Measurements from ENCODE around the gene COL2A1. TPM values are rescaled to one million over a fixed set of nuclear protein-coding genes. Genes with fewer than 3 reads are reported as not detected.

COL2A1 gene
- total RNA-seq, 4 donors from 2014 or later = 0.12 to 0.56 TPM; not detected in 2

DNA sequence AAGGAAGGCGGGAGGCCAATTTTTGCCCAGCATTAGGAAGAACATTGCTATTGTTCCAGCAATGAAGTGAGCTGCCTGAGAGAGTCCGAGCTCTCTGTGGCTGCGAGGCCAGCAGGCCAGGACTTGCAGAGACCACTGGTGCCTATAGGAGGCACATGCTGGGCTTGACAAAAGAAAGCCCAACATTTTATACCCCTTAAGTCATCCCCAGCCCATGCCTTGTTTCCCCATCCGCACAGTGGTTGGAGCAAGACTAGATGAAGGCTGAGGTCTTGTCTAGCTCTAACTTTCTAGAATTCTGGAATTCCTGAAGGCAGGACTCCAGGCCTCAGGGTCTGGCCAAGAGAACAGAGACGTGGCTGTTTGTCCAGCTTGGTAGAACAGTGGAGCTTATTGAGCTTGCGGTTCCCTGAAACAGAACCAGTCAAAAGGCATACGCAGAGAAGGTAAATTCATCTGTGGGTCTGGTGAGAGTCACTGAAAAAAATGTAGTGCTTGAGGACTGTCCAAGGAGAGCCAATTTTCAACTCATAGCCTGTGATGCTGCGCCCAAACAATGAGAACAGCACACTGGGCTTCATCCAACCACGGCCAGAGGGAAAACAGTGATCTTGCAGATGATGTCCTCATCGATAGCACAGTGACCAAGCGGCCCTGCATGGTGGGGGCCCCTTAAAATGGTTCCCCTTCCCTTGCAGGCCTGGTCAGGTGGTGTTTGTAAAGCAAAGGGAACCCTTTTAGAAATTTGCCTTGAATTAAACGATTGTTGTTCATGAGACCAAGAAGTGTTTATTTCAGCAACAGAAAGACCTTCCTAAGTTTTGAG is 27.1 kb upstream of the COL2A1 start:
- TF ChIP-seq, protein P1, sequence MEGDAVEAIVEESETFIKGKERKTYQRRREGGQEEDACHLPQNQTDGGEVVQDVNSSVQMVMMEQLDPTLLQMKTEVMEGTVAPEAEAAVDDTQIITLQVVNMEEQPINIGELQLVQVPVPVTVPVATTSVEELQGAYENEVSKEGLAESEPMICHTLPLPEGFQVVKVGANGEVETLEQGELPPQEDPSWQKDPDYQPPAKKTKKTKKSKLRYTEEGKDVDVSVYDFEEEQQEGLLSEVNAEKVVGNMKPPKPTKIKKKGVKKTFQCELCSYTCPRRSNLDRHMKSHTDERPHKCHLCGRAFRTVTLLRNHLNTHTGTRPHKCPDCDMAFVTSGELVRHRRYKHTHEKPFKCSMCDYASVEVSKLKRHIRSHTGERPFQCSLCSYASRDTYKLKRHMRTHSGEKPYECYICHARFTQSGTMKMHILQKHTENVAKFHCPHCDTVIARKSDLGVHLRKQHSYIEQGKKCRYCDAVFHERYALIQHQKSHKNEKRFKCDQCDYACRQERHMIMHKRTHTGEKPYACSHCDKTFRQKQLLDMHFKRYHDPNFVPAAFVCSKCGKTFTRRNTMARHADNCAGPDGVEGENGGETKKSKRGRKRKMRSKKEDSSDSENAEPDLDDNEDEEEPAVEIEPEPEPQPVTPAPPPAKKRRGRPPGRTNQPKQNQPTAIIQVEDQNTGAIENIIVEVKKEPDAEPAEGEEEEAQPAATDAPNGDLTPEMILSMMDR (IDR thresholded peaks at IDR 0.05) = no peak
- ATAC-seq (ENCODE audit: low FRiP score) = no peak
- DNase-seq (ENCODE audit: low spot score) = no peak

DNA sequence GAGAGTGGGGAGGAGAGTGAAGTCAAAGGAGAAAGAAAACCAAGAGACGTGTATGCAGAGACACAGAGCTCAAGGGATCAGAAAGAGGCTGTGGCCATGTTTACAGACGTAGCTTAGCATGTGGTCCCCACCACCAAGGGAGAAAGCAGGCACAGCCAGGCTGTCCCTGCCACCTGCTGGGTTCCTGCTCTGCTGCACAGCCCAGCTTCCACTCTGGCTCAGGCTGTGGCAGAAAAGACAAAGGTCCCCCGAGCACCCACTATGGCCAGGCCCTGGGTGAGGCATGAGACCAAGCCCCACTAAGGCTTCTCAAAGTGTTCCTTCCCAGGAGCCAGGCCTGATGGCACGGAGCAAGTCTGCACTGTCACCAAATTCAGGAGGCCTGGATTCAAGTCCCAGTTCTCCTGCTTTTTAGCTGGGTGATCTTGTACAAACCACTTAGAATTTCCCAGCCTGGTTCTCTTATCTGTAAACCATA is 25.9 kb upstream of the COL2A1 start:
- DNase-seq (ENCODE audit: low spot score) = no peak
- TF ChIP-seq, protein P1 (IDR thresholded peaks at IDR 0.05) = no peak
- no peak for ATAC-seq (ENCODE audit: low FRiP score)

DNA sequence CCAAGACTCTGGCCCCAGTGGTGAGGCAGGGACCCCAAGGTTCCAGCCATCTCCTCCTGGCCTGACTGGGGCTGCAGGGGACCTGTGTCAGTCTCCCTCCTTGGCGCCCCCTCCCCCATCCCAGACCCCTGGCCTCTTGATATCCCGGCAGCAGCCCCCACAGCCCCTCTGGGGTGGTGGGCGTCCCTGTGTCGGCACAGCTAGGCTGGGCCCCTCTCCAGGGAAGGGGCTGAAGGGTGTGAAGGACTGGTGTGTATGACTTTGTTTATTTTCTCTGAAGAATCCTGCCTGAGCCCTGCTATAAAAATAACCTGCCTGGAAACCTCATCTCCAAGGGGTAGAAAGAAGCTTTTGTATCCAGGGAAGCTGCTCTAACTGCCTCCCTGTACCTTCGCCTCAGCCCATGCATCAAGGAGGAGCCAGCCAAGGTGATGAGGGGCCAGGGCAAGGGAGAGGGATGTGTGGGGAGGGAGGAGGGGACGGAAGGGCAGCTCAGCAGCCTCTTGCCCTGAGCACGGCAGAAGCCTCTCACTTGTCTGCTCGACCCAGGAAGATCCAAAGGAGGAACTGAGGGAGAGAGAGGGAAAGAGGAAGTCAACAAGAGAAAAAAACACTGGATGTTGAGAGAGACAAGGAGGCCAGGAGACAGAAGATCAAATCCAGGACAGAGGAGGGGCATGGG is 25.4 kb upstream of the COL2A1 start:
- ATAC-seq (ENCODE audit: low FRiP score) (no peak), DNase-seq (ENCODE audit: low spot score) (no peak)
- TF ChIP-seq, protein P1 (IDR thresholded peaks at IDR 0.05) = no peak

DNA sequence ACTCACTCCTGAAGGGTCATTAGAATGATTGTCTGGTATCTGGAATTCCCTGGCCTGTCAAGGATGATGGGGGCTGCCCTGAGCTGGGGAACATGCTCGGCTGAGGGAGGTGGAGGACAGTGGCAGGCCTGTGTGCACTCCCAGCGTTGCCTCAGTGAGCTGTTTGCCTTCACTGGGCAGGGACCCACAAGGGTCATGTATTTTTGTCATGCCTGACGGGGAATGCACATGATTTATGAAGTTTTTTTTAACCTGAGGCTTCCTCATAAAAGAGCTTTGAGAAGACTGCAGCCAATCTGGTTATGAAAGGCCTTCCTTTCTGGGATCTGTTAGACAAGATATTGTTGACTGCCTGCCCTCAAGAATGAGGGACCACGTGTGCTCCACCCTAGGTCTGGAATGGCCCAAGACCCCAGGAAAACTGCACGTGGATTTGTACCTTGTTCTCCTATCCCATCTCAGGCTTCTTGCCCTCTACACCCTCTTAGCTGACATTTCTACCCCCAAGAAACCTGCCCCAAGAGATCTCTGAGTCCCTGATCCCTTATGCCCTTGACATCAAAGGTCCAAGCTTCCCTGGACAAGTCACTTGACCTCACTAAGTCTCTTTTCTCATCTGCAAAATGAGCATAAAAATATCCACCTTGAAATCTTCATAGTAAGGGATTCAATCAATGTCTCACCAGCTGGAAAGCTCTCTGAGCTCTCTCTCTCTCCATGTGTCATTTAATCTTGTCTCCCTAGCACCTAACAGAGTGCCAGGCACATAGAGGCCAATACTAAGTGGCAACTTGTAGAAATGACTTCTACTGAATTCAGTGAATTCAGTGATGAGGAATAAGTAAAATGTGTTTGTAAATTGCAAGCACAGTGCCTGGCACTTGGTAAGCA is 24.5 kb upstream of the COL2A1 start:
- TF ChIP-seq, protein P1 (IDR thresholded peaks at IDR 0.05) = no peak
- no peak for ATAC-seq (ENCODE audit: low FRiP score)
- no peak for DNase-seq (ENCODE audit: low spot score)

DNA sequence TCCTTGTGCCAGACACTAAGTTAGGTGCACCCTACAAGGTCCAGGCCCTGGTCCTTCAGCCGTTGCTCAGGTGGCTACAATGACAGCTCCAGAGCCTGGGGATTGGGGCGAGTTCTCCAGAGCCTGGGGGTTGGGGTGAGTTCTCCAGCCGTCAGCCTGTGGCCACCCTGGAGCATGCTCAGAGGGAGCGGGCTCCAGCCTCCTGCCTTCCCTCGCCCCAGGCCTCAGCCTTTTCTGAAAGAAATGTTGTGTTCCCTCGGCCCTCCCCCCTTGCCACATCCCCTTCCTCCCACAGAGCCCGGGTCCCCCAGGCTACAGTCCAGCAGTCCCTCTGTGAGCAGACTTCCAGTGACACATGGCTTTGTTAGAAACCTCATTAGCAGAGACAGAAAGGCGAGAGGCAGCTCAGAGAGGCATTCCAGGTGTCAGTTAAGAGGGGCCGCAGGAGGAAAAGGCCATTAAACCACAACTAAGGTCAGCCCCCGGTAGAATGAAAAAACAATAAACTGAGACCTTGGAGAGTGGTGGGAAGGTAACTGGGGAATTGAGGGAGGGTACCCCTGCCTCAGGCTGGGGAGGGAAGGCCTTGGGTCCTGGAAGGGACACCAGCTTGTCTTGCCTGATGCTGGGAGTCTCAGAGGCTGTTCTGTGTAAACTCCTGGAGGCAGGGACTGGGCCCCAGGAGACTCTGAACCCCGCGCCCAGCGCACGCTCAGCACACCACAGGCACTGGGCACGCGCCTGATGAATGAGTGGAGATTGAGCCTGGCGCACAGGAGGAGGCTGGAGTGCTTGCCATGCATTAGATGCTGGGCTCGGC is 23.1 kb upstream of the COL2A1 start:
- DNase-seq (ENCODE audit: low spot score) (no peak), ATAC-seq (ENCODE audit: low FRiP score) (no peak)
- TF ChIP-seq, protein P1 (IDR thresholded peaks at IDR 0.05) = no peak

All from omental fat pad (tissue), 4 donors.